Right hindlimb (tissue), 1 donor: ENCODE data around the gene CYP2B6.
"Not testable (repeated sequence)": the region's sequence is repeated elsewhere in the genome, so short reads cannot be mapped to it uniquely, and the experiment has no call there.

ENCODE experiments used
- DNase-seq: peaks from one replicate; pipeline ENCODE4 v3.0.0-alpha.2; 2018

The CYP2B6 gene

DNA sequence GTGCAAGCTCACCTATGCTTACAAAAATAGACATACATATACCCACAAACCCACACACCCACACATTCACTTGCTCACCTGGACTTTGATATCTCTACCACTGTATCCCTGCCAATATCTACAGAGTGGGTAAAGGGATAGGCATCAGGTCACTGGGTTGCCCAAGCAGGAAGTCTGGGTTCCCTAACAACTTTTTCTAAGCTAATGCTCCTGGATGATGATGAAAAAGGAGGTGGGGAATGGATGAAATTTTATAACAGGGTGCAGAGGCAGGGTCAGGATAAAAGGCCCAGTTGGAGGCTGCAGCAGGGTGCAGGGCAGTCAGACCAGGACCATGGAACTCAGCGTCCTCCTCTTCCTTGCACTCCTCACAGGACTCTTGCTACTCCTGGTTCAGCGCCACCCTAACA is at the start of gene CYP2B6:
CYP2B6 (plus strand) TSS at position 311 of the 410 bp plus-strand sequence; CDS start at position 335, 24 bp downstream.
- no peak for DNase-seq

DNA sequence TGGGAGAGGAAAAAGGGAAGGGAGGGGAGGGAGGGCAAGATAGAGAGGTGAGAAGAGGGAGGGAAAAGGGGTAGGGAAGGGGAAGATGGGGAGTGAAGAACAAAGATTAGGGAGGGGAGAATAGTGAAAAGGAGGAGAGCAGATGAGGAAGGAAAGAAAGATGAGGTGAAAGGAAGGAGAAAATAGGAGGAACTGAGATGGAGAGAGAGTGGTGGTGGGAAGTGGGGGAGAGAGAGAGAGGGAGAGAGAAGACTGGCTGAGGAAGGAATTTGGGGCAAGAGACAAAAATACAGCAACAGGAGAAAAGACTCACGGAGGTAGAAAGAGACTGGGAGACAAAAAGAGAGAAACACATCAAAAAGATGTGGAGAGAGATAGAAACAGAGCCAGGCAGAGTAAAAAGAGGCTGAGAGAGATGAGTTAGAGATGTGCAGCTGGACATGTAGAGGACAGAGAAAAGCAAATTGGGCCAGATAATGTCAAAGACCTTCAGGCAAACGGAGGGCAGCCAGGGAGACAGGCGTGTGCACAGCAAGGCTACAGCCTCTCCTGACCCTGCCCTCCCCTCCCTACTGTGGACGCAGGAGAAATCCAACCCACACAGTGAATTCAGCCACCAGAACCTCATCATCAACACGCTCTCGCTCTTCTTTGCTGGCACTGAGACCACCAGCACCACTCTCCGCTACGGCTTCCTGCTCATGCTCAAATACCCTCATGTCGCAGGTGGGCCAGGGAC is 49.4 kb upstream of the CYP2B6 start:
- no peak for DNase-seq

DNA sequence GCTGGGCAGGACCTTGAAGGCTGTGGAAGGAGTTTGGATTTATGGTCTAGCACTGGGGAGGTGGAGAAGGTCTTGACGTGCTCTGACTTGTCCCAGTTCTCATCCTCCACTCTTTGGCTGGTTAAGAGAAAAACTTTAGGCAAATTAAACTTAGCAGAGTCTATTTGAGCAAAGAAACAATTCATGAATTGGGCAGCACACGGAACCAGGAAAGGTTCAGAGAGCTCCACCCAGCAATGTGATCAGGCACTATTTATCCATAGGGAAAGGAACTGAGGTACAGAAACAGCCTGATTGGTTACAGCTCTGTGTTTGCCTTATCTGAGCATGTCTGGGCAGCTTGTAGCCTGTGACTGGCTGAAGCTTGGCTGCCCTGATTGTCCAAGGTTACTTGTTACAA is 45.4 kb upstream of the CYP2B6 start:
- no peak for DNase-seq

DNA sequence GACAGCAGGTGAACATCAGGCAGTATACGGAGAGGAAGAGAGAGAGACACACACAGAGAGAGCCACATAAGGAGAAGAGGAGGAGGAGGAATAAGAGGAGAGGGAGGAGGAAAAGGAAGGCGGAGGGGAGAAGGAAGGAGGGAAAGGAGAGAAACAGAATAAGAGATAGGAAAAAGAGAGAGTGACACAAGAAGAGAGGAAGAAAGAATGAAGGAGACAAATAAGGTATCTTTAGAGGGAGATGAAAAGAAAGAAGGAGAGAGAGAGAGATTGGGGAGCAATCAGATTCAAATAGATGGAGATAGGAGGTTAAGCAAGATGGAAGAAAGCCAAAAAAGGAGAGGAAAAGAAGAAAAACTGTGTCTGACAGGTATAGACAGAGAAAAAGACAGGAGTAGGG is 44.0 kb upstream of the CYP2B6 start:
- DNase-seq: no peak

DNA sequence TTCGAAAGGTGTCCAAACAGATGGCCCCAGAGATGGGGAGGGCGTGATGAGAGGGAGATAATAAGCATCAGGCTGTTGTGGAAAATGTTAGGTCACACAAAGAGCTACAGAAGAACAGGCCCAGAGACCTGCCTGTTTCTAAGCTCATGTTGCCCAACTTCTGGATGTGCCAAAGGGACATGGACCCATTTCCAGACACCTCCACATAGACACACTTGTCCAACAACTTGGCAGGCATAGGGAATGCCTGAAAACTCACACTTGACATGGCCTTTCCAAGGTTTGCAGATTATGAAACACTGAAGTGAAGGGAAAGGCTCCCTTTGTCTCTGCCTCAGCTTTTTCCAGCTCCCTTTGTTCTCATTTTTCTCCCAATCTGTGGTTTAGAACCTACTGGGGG is 43.5 kb upstream of the CYP2B6 start:
- DNase-seq: no peak

DNA sequence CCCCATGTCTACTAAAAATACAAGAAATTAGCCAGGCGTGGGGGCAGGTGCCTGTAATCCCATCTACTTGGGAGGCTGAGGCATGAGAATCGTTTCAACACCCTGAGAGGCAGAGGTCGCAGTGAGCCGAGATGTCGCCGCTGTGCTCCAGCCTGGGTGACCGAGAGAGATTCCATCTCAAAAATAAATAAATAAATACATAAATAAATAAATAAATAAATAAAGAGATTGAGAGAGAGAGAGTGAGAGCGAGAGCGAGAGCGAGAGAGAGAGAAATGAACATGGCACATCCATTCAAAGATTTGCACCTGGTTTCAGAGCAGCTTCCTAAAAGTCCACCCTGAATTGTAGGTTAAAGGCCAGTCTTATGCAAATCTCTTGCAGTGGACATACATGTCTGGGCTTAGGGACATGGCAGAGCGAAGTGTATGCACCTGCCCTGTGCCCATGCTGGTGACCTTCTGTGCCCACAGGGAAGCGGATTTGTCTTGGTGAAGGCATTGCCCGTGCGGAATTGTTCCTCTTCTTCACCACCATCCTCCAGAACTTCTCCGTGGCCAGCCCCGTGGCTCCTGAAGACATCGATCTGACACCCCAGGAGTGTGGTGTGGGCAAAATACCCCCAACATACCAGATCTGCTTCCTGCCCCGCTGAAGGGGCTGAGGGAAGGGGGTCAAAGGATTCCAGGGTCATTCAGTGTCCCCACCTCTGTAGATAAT is 42.3 kb upstream of the CYP2B6 start:
- no peak for DNase-seq

DNA sequence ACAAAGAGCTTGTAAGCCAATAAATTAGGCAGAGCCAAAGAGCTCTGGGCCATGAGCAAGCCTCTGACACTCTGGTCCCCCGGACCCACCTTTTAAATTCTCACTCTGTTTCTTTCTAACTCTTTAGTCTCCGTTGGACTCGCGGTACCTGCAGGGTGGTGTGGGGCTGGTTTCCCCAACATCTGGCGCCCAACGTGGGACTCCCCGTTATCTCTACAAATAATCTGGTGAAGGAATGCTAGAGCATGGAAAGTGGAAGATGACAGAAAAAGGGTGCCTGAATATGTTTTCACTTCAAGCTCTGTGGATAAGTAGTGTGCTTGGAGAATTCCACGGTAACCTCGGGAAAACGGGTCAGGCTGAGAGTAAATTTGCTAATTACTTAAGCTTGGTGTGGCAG is 36.5 kb upstream of the CYP2B6 start:
- DNase-seq: no peak

DNA sequence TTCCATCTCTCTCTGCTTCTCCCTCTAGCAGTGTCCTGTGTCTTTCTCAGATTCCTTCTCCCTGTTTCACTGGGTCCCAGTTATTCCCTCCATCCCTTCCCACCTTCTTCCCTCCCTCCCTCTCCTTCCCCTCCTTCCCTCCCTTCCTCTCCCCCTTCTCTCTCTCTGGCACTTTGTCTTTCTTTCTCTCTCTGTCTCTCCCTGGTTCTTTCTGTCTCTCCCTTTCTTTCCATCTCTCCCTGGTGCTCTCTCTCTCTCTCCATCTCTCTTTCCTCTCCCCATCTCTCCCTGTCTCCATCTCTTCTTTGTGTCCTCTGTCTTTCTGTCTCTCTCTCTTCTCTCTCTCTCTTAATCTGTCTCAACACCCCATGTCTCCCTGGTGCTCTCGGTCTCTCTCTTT is 31.7 kb upstream of the CYP2B6 start:
- no peak for DNase-seq

DNA sequence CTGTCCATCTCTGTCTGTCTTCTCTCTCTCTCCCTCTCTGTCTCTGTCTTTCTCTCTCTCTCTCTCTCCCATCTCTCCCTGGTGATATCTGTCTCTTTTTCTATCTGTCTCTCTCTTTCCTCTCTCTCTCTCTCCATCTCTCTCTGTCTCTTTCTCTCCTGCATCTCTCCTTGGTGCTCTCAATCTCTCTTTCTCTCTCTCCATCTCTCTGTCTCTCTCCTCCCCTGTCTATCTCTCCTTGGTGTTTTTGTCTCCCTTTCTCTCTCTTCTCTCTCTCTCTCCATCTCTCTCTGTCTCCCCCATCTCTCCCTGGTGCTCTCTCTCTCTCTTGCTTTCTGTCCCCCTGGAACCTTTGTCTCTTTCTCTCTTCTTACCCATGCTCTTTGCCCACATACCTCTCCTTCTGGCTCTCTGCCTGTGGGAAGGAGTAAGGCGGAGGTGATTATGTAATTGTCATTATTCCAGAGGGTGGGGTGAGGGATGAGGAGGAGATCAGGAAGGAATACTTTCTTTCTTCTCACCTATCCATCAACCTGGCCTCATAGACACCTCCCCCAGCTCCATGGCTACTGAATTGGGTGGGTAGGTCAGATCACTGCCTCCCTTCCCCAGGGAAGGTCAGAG is 30.9 kb upstream of the CYP2B6 start:
- no peak for DNase-seq

DNA sequence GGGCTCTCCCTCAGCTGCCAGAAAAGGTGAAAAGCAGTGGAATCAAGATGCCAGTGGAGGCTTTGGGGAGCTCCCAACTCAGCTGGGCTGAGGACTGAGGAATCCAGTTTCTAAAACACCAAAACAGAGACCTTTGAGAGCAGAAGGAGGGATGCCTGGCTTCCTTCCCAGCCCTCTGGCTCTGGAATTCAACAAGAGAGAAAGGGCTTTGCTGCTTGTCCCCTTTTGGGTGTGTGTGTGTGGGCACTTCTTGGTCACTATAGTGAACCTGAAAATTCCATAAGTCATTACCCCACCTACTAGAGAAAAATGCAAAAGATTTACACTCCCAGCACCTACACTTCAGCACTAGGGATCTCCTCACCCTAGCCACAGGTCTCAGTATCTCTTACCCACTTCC is 30.3 kb upstream of the CYP2B6 start:
- no peak for DNase-seq

DNA sequence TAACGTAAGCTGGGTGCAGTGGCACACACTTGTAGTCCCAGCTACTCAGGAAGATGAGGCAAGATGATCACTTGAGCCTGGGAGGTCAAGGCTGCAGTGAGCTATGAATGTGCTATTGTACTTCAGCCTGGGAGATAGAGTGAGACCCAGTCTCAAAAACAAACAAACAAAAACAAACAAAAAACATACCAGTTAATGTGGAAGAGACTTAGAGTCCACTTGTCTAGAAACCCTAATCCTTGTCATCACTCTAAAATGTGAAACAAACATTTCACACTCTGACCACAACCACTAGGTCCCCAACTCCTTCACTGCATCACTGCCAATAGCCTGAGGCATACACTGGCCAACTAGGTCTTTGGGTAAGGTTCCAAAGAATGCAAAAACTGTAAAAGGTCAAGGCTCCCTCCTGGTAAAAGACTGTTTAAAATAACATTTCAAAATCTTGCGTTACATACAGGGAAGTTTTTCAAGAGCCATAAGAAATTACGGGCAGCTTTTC is 28.6 kb upstream of the CYP2B6 start:
- no peak for DNase-seq

DNA sequence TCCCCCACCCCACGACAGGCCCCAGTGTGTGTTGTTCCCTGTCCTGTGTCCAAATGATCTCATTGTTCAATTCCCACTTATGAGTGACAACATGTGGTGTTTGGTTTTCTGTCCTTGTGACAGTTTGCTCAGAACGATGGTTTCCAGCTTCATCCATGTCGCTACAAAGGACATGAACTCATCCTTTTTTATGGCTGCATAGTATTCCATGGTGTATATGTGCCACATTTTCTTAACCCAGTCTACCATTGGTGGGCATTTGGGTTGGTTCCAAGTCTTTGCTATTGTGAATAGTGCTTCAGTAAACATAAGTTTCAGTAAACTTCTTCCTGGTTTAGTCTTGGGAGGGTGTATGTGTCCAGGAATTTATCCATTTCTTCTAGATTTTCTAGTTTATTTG is 26.7 kb upstream of the CYP2B6 start:
- not testable (repeated sequence) for DNase-seq

DNA sequence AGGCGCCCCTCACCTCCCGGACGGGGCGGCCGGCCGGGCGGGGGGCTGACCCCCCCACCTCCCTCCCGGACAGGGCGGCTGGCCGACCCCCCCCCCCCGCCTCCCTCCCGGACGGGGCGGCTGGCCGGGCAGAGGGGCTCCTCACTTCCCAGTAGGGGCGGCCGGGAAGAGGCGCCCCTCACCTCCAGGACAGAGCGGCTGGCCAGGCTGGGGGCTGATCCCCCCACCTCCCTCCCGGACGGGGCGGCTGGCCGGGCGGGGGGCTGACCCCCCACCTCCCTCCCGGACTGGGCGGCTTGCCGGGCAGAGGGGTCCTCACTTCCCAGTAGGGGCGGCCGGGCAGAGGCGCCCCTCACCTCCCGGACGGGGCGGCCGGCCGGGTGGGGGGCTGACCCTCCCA is 25.7 kb upstream of the CYP2B6 start:
- not testable (repeated sequence) for DNase-seq

DNA sequence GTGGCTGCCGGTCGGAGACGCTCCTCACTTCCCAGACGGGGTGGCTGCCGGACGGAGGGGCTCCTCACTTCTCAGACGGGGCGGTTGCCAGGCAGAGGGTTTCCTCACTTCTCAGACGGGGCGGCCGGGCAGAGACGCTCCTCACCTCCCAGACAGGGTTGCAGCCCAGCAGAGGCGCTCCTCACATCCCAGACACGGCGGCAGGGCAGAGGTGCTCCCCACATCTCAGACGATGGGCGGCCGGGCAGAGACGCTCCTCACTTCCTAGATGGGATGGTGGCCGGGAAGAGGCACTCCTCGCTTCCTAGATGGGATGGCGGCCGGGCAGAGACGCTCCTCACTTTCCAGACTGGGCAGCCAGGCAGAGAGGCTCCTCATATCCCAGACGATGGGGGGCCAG is 24.5 kb upstream of the CYP2B6 start:
- DNase-seq: not testable (repeated sequence)

DNA sequence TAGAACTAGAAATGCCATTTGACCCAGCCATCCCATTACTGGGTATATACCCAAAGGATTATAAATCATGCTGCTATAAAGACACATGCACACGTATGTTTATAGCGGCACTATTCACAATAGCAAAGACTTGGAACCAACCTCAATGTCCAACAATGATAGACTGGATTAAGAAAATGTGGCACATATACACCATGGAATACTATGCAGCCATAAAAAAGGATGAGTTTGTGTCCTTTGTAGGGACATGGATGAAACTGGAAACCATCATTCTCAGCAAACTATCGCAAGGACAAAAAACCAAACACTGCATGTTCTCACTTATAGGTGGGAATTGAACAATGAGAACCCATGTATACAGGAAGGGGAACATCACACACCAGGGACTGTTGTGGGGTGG is 23.0 kb upstream of the CYP2B6 start:
- not testable (repeated sequence) for DNase-seq

DNA sequence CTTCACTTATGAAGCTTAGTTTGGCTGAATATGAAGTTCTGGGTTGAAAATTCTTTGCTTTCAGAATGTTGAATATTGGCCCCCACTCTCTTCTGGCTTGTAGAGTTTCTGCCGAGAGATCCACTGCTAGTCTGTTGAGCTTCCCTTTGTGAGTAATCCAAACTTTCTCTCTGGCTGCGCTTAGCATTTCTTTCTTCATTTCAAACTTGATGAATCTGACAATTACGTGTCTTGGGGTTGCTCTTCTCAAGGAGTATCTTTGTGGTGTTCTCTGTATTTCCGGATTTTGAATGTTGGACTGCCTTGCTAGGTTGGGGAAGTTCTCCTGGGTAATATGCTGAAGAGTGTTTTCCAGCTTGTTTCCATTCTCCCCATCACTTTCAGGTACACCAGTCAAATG is 21.4 kb upstream of the CYP2B6 start:
- DNase-seq: not testable (repeated sequence)

DNA sequence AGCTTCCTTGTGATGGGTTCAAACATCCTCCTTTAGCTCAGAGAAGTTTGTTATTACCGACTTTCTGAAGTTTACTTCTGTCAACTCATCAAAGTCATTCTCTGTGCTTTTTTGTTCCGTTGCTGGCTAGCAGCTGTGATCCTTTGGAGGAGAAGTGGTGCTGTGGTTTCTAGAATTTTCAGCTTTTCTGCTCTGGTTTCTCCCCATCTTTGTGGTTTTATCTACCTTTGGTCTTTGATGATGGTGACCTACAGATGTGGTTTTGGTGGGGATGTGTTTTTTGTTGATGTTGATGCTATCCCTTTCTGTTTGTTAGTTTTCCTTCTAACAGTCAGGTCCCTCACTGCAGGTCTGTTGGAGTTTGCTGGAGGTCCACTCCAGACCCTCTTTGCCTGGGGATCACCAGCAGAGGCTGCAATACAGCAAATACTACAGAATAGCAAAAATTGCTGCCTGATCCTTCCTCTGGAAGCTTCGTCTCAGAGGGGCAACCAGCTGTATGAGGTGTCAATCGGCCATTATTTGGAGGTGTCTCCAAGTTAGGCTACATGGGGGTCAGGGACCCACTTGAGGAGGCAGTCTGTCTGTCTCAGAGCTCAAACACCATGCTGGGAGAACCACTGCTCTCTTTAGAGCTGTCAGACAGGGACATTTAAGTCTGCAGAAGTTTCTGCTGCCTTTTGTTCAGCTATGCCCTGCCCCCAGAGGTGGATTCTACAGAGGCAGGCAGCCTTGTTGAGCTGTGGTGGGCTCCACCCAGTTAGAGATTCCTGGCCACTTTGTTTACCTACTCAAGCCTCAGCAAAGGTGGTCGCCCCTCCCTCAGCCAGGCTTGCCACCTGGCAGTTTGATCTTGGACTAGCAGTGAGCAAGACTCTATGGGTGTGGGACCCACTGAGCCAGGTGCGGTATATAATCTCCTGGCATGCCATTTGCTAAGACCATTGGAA is 20.4 kb upstream of the CYP2B6 start:
- DNase-seq: not testable (repeated sequence)

DNA sequence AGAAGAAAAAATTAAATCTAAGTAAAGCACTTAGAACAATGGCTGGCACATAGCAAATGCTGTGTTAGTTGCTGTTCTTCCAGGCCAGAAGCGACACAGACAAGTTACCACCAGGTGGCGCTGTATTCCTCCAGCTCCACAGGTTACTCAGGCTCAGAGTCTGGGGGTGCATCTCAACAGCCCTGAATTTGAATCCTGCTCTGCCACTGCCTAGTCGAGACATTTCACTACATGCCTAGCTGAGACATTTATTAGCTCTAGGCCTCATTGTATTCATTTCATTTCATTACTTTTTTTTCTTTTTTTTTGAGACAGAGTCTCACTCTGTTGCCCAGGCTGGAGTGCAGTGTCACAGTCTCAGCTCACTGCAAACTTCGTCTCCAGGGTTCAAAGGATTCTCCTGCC is 16.4 kb upstream of the CYP2B6 start:
- DNase-seq: peak; percentile 63

DNA sequence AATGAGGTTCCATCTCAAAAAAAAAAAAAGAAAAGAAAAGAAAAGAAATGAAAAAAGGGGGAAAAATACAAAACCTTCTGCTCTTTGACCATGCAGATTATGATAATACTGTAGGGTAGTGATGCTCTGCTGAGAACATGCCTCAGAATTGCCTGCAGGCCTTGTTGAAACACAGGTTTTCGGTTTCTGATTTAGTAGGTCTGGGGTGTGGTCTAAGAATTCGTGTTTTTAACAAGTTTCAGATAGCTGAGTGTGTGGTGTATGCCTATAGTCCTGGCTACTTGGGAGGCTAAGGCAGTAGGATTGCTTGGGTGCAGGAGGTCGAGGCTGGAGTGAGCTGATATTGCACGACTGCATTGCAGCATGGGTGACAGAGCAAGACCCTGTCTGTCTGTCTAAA is 14.9 kb upstream of the CYP2B6 start:
- DNase-seq: no peak

DNA sequence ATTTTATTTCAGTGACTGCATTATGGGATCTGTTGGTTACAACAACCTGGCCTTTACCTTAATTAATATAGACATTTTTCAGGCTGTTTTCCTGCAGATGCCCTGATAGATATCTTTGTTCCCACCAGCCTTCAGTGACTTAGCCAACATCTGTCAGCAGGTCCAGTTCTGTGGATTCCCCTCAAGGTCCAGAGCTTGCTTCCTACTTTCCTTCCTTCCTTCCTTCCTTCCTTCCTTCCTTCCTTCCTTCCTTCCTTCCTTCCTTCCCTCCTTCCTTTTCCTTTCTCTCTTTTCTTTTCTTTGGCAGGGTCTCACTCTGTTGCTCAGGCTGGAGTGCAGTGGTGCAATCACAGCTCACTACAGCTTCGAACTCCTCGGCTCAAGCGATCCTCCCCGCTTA is 14.4 kb upstream of the CYP2B6 start:
- DNase-seq: no peak

DNA sequence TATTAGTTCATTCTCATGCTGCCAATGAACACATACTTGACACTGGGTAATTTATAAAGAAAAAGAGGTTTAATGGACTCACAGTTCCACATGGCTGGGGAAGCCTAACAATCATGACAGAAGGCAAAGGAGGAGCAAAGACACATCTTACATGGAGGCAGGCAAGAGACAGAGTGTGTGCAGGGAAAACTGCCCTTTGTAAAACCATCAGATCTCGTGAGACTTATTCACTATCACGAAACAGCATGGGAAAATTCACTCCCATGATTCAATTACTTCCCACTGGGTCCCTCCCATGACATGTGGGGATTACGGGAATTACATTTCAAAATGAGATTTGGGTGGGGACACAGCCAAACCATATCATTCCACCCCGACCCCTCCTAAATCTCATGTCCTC is 11.3 kb upstream of the CYP2B6 start:
- DNase-seq: not testable (repeated sequence)

DNA sequence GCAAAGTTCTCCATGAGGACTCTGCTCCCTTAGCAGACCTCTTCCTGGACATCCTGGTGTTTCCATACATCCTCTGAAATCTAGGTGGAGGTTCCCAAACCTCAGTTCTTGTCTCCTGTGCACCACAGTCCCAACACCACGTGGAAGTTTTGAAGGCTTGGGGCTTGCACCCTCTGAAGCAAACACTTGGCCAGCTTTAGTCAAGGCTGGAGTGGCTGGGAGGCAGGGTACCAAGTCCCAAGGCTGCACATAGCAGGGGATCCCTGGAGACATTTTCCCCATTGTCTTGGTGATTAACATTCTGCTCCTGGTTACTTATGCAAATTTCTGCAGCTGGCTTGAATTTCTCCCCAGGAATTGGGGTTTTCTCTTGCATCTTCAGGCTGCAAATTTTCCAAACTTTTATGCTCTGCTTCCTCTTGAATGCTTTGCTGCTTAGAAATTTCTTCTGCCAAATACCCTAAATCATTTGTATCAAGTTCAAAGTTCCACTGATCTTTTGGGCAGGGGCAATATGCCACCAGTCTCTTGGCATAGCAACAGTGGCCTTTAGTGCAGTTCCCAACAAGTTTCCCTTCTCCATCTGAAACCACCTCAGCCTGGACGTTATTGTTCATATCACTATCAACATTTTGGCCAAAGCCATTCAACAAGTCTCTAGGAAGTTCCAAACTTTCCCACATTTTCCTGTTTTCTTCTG is 10.2 kb upstream of the CYP2B6 start:
- not testable (repeated sequence) for DNase-seq
